GM18508 (cell line): Measurements from ENCODE around the gene FANCG.

Source experiments
- ATAC-seq: cut with Tn5 transposase; IDR thresholded peaks from one replicate; pipeline ENCODE4 v1.9.1; 2021; ENCODE audit warnings: moderate number of reproducible peaks; ENCODE audit not compliant: insufficient read depth, unreplicated experiment

Gene FANCG

DNA sequence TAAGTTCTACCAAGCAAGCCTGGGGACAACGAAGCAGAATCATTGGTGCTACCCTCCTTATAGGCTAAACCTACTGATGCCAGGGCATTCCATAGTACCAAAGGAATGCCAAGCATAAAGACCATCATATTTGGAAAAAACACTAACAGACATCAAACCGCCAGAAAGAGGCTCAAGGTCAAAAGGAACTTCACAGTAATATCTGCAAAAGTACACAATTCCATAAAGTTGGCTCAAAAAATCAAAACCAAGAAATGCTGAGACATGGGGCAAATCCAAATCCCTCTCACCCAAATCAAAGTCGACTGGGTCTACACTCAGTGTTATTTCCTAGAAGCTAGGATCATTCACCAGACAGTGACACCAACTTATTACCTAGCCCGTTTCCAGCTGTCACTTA is 10.7 kb downstream of the FANCG start:
- no peak for ATAC-seq

GRCh38 chr9:35067056-35067455 is 12.7 kb downstream of the FANCG start:
- no peak for ATAC-seq

GRCh38 chr9:35060548-35061207 is 19.1 kb downstream of the FANCG start:
- ATAC-seq = no peak

DNA sequence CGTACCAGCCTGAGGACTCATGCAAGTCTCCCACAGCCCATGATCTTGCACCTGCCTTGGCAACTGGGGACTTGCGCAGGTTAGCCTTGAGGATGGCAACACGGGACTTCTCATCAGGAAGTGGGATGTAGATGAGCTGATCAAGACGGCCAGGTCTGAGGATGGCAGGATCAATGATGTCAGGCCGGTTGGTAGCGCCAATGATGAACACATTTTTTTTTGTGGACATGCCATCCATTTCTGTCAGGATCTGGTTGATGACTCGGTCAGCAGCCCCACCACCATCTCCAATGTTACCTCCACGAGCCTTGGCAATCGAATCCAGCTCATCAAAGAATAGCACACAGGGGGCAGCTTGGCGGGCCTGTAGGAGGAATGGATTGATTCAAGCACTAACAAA is 20.3 kb downstream of the FANCG start:
- ATAC-seq = no peak

- ATAC-seq = no peak
Measured at GRCh38 chr9:35057271-35057620, 22.5 kb downstream of the FANCG start.

DNA sequence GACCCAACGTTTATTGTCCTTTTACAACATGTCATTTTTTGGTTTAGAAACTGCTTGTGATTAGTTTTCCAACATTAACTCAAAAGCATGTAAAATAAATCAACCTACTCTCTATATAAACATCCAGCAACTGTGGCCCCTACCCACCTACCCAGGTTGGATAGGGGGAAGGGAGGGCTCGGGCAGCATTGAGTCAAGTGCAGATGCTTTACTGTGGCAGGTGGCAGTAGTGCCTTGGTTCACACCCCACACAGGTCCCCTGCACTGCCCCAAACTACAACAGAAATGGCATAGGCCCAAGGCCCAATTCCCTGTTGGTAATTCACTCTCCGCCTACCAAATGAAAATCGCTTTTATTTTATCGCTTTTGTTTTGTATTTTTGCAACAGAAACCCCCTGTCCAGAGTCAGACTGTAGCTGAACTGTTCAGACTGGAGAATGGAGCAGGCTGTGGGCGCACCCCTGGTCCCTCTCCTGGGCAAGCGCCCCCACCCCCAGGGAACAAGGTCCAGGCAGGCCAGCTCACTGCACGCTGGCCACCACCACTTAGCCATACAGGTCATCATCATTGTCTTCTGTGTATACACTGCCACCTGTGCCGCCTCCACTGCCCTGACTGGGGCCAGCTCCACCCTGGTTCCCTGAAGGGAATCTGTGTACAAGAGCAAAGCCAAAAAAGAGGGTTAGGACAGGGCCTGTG is 23.0 kb downstream of the FANCG start:
- no peak for ATAC-seq

- no peak for ATAC-seq
Measured at GRCh38 chr9:35054871-35055644, 24.7 kb downstream of the FANCG start.

GRCh38 chr9:35054185-35054835 is 25.4 kb downstream of the FANCG start:
- no peak for ATAC-seq

GRCh38 chr9:35051069-35051967 is 28.4 kb downstream of the FANCG start:
- no peak for ATAC-seq

DNA sequence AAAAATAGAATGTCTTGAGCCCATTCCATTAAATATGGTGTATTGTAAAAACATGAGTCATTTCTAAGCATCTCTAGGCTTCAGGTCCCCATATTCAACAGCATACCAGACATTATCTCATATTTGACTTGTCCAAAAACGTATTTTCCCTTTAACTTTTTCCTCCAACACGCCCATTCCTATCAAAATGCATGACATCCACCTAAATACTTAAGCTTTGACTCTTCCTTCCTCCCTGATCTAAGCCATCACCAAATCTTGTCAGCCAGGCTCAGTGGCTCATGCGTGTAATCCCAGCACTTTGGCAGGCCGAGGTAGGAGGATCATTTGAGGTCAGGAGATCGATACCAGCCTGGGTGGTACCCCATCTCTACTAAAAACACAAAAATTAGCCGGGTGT is 31.2 kb downstream of the FANCG start:
- no peak for ATAC-seq

GRCh38 chr9:35044071-35044470 is 35.7 kb downstream of the FANCG start:
- ATAC-seq = no peak

DNA sequence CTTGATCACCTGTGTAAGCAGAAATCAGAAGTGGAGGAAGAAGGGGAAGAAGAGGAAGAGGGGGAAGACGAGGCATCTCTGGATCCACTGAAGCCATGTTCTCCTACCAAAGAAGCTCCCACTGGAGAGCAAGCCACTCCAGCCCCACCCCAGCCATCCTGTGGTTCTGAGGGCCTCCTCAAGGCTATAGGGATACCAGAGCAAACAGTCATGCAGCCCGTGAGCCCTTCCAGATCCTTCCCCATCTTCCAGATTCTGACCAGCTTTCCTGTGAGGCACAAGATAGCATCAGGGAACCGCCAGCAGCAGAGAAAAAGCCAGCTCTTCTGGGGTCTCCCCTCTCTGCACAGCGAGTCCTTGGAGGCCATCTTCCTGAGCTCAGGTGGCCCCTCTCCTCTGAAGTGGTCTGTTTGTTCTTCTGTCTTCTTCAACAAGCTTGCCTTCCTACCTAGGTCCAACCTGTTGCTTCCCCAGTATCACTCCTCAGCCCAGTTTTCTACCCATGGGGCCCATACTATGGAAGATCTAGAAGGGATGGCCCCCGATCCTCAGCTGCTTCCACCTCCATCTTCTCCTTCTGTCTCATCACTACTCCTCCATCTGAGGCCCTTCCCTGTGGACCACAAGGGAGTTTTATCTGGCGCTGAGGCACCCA is 36.7 kb downstream of the FANCG start:
- no peak for ATAC-seq

DNA sequence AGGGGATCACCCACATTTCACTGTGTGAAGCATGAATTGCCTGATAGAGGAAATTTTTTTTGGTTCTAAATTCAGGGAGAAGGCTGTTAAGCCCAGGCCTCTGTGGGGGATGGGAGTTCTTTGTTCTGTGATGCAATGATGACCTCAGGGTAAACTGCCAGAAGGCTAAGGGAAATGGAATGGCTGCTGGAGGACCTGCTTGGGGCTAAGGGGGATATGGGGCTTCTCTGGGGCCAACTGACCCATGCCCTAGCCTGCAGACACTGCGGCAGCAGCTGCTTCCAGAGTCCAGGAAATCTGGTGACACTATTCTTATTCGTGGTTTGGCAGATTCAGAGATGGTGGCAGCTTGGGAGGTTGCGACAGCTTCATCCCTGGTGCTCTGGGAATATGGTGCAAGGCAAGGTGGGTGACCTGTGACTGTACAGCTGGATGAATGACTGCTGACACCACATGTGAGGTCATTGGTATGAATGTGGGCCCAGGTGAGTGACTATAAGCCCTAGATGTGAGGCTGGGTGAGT is 37.6 kb downstream of the FANCG start:
- no peak for ATAC-seq

DNA sequence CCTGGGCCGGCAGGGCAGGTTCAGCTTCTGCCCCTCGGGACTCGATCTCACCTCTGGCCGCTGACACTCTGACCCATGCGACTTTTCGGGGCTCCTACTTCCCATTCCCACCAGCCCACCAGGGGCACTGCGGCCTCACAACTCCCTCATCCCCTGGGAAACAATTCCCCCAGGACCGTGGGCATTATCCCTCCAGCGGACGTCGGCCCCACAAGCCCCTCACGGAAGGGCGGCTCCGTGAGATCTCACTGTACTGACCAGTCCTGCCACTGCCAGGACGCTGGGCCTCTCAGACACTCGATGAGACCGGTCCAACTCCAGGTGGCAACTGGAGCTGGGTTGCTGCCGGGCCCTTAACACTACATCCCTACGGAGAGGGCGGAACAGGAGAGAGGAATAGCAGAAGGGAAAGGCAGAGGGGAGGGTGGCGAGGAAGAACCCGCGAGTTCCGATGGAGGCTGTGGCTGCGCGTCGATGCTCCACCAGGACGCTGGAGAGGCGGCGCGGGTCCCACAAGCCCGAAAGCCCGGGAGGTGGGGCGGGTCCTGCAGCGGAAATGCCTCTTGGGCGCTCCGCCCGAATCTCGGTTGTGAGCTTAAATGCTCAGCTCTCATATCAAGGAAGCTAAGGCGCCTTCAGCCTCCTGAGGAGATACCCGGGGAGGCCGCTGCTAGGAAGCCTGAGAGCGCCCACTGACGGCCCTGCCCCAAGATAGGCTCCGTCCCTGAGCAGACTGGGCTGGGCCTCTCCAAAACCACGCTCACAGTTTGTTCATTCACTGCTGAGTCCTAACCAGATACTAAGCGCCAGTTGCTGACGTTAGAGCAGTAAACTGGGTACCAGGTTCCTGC is 43.7 kb downstream of the FANCG start:
- no peak for ATAC-seq

DNA sequence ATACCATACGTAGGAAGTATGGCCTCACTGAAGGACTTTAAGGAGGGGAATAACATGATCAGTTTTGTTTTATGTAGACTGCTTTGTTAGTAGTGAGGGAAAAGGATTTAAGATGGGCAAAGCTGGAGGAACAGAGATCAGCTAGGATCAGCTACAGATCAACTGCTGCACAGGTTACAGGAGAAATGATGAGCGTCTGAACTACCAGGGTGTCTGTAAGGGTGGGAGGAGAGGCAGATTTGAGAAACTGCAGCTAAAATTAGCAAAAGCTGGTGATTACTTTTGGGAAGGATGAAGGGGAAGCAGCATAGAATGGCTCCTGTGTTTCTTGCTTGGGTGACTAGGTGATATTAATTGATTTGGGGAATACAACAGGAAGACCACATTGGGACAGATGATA is 46.6 kb downstream of the FANCG start:
- no peak for ATAC-seq

GRCh38 chr9:35029852-35030251 is 49.9 kb downstream of the FANCG start:
- no peak for ATAC-seq

DNA sequence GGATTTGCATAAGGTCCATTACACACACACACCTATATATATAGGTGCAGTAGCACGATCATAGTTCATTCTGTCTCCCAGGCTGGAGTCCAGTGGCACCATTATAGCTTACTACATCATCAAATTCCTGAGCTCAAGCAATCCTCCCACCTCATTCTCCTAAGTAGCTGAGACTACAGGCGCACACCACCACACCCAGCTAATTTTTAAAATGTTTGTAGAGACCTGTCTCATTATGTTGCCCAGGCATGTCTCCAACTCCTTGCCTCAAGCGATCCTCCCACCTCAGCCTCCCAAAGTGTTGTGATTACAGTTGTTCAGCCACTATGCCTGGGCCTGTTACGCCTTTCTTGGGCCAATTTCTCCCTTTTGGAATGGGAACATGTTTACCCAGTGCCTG is 50.5 kb downstream of the FANCG start:
- ATAC-seq = no peak

DNA sequence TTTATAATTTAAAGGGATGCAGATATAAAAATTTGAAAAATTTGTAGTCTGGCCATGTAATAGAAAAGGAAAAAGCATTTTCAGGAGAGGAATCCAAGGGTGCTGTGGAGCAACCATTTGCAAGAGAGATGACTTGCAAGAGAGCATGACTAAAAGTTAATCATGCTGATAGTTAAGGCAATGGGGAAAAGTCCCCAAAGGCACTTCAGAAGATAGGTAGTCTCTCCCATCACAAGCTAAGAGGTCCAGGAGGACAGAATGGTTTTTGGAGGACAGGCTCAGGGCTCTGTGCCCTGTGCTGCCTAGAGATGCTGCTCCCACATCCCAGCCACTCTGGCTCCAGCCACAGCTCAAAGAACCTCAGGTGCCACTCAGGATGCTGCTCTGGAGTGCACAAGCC is 51.4 kb downstream of the FANCG start:
- ATAC-seq = no peak
